ENCODE measurements around the gene RLIM. TPM values are rescaled to one million over a fixed set of nuclear protein-coding genes. Genes with fewer than 3 reads are reported as not detected.

Gene RLIM, protein sequence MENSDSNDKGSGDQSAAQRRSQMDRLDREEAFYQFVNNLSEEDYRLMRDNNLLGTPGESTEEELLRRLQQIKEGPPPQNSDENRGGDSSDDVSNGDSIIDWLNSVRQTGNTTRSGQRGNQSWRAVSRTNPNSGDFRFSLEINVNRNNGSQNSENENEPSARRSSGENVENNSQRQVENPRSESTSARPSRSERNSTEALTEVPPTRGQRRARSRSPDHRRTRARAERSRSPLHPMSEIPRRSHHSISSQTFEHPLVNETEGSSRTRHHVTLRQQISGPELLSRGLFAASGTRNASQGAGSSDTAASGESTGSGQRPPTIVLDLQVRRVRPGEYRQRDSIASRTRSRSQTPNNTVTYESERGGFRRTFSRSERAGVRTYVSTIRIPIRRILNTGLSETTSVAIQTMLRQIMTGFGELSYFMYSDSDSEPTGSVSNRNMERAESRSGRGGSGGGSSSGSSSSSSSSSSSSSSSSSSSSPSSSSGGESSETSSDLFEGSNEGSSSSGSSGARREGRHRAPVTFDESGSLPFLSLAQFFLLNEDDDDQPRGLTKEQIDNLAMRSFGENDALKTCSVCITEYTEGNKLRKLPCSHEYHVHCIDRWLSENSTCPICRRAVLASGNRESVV
- total RNA-seq (2021; ENCODE audit: unreplicated experiment), result 36.4 TPM
- polyA plus RNA-seq (2012), result 11.2 and 12.7 TPM in 2 replicates
- percentile 97 among the genes with signal in this experiment for Bru-seq, nascent RNA
- percentile 98 among the genes with signal in this experiment for BruChase-seq, experiment 1, labeled RNA remaining after a 6-hour chase
- percentile 98 among the genes with signal in this experiment for BruChase-seq, experiment 2, labeled RNA remaining after a 2-hour chase
- long read RNA-seq, full-length matches to known transcripts, result 31 of 46 reads
- long read RNA-seq, partial matches to known transcripts, result 0 of 46 reads
- long read RNA-seq, other reads (novel, unspliced or antisense), result 15 of 46 reads

DNA sequence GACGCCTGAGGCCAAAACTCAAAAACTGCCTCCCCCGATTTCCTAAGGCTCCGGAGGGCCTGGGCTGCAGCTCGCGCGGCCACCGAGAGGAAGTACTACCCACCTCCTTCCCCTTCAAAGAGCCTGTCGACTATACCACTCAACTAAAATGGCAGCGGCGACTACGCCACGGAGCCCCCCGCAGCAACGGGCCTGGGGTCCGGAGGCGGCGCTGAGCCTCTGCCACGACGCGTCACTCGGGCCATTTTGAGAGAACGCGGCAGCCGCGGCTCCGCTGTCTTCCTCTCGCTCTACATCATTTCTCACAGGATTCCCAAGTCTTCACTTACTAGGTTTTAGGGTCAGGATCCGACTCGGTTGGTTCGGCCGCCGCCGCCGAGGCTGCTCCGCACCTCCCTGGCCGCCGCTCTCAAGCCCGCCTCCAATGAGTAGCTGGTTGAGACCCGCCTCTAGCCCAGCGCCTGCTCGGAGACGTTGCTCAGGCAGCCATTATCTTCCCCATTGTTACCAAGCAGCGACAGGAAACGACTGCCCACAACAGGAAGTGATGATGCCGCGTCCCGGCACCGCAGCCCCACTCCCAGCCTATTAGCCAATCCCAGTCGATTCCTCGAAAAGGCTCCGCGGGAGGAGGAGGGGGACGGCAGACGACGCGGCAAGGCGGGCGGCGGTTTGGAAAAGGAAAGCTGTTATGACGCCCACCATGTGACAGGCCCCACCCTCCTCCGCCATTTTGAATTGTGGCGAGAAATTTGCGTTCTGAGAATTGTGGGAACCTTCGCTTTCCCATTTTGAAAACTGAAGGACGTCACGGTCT lies at the start of gene RLIM:
TSS of gene RLIM (minus strand) at position 532 of the 817 bp plus-strand sequence. CDS start 18,647 bp downstream, outside the sequence.
- Histone ChIP-seq H3K4me1 (ENCODE audit: control insufficient read depth in 1 of 2, insufficient read depth in 2 of 2, low read length in 2 of 2) (peaks cover 4 to 14% of the 10 kb centered on the region in 2 experiments; a peak in 1 of 4 replicates), H3K79me2 (ENCODE audit: insufficient read depth, low read length) (peaks cover 50% of the 10 kb centered on the region), H3K4me2 (ENCODE audit: low read length) (peak within 1 kb of the TSS; percentile 78), H4K20me1 (ENCODE audit: insufficient read depth) (no peaks in the 10 kb centered on the region), H3K27me3 (ENCODE audit: insufficient read depth, low read length) (no peaks in the 10 kb centered on the region), H3K27ac (ENCODE audit: low read depth, low read length) (peak within 1 kb of the TSS; percentile 82), H3K4me3 (replicated peaks in 1 of 2; ENCODE audit: low read depth in 1 of 2, low read length in 2 of 2) (peak within 1 kb of the TSS; percentile 74 to 82), H3K36me3 (ENCODE audit: control insufficient read depth in 1 of 2, insufficient read depth in 2 of 2, low read length in 2 of 2) (peaks cover 0 to 2% of the 10 kb centered on the region in 2 experiments; a peak in 1 of 4 replicates), H3K9ac (ENCODE audit: low read length) (peak within 1 kb of the TSS; percentile 94), H2AFZ (ENCODE audit: low read depth, low read length, poor library complexity, severe bottlenecking) (no peak within 1 kb of the TSS), H3K9me3 (ENCODE audit: control insufficient read depth in 1 of 2, insufficient read depth in 1 of 2, low read depth in 1 of 2, low read length in 2 of 2) (no peaks in the 10 kb centered on the region), H3K9me2 (ENCODE audit: insufficient read depth) (no peaks in the 10 kb centered on the region)
- POLR2A ChIA-PET, result interaction anchor here (0.7 to 1.1 kb wide), 2 partner anchors 9 to 111 kb away, joined by 3 to 9 read pairs; no protein-coding TSS in a partner anchor
- ATAC-seq (peak; percentile 96), DNase-seq (ENCODE audit: low read depth, low spot score) (peak; percentile 83)
- CTCF ChIA-PET, result no interaction called here
- BruUV-seq (replicated peaks), result no TSS peak
- intact Hi-C loops (cut with micrococcal nuclease), result no loop called here
- RAD21 ChIA-PET (ENCODE audit: low non-redundant PET in 1 of 2, low total read pairs in 2 of 2, uncharacterized antibody in 2 of 2, unreplicated experiment in 2 of 2), result no interaction called here
- TF ChIP-seq POLR2AphosphoS5 (IDR thresholded peaks at IDR 0.05; ENCODE audit: low read depth, low read length), result peak; percentile 78
- no peak for TF ChIP-seq CBX3 (IDR thresholded peaks at IDR 0.05; ENCODE audit: low read depth)
- no peak for TF ChIP-seq RAD21 (IDR thresholded peaks at IDR 0.05; ENCODE audit: low read depth)
- no peak for TF ChIP-seq ZNF274 (IDR thresholded peaks at IDR 0.05; ENCODE audit: low read depth, low read length)
- TF ChIP-seq, protein P1, sequence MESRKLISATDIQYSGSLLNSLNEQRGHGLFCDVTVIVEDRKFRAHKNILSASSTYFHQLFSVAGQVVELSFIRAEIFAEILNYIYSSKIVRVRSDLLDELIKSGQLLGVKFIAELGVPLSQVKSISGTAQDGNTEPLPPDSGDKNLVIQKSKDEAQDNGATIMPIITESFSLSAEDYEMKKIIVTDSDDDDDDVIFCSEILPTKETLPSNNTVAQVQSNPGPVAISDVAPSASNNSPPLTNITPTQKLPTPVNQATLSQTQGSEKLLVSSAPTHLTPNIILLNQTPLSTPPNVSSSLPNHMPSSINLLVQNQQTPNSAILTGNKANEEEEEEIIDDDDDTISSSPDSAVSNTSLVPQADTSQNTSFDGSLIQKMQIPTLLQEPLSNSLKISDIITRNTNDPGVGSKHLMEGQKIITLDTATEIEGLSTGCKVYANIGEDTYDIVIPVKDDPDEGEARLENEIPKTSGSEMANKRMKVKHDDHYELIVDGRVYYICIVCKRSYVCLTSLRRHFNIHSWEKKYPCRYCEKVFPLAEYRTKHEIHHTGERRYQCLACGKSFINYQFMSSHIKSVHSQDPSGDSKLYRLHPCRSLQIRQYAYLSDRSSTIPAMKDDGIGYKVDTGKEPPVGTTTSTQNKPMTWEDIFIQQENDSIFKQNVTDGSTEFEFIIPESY (IDR thresholded peaks at IDR 0.05; ENCODE audit: extremely low read depth, insufficient replicate concordance, low read length), result no peak
- peak; percentile 92 for TF ChIP-seq YY1 (IDR thresholded peaks at IDR 0.05; ENCODE audit: extremely low read depth, insufficient replicate concordance, low read depth, low read length)
- peak; percentile 74 for TF ChIP-seq TCF7L2 (IDR thresholded peaks at IDR 0.05; ENCODE audit: borderline replicate concordance, extremely low read depth, insufficient read depth, insufficient read length)
- peak; percentile 41 for TF ChIP-seq EGR1 (IDR thresholded peaks at IDR 0.05; ENCODE audit: low read depth)
- TF ChIP-seq SP1 (IDR thresholded peaks at IDR 0.05; ENCODE audit: low read depth), result peak; percentile 65
- TF ChIP-seq FOSL1 (IDR thresholded peaks at IDR 0.05; ENCODE audit: low read depth), result no peak
- peak; percentile 61; the same call in 1 of the 2 replicates for TF ChIP-seq SIN3A (IDR thresholded peaks at IDR 0.05; ENCODE audit: low read depth)
- no peak for TF ChIP-seq ZFX (IDR thresholded peaks at IDR 0.05)
- TF ChIP-seq EZH2phosphoT487 (IDR thresholded peaks at IDR 0.05; ENCODE audit: borderline replicate concordance), result no peak
- peak; percentile 48 for TF ChIP-seq POLR2A (IDR thresholded peaks at IDR 0.05; ENCODE audit: borderline replicate concordance, extremely low read depth, insufficient read depth, insufficient read length)
- TF ChIP-seq, protein P2, sequence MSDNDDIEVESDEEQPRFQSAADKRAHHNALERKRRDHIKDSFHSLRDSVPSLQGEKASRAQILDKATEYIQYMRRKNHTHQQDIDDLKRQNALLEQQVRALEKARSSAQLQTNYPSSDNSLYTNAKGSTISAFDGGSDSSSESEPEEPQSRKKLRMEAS (IDR thresholded peaks at IDR 0.05), result peak; percentile 89
- TF ChIP-seq, protein P3, sequence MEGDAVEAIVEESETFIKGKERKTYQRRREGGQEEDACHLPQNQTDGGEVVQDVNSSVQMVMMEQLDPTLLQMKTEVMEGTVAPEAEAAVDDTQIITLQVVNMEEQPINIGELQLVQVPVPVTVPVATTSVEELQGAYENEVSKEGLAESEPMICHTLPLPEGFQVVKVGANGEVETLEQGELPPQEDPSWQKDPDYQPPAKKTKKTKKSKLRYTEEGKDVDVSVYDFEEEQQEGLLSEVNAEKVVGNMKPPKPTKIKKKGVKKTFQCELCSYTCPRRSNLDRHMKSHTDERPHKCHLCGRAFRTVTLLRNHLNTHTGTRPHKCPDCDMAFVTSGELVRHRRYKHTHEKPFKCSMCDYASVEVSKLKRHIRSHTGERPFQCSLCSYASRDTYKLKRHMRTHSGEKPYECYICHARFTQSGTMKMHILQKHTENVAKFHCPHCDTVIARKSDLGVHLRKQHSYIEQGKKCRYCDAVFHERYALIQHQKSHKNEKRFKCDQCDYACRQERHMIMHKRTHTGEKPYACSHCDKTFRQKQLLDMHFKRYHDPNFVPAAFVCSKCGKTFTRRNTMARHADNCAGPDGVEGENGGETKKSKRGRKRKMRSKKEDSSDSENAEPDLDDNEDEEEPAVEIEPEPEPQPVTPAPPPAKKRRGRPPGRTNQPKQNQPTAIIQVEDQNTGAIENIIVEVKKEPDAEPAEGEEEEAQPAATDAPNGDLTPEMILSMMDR (IDR thresholded peaks at IDR 0.05 in 2 of 3, conservative IDR thresholded peaks at IDR 0.05 in 1 of 3; ENCODE audit: borderline replicate concordance in 1 of 3, insufficient read depth in 1 of 3, low read depth in 2 of 3, low read length in 2 of 3), result no peak
- TF ChIP-seq ELF1 (IDR thresholded peaks at IDR 0.05; ENCODE audit: borderline replicate concordance, low read depth), result peak; percentile 20; the same call in 1 of the 2 replicates

All from HCT116 (cell line).